Rectal smooth muscle tissue (tissue), 1 donor: ENCODE measurements around the gene PEBP1.

Experiments used
- H3K27ac ChIP-seq: one replicate; pipeline ENCODE4 v1.7.0; 2013; ENCODE audit warnings: low read depth, low read length, inconsistent platforms
- H3K27me3 ChIP-seq: one replicate; pipeline ENCODE4 v1.7.0; 2013; ENCODE audit warnings: low read length; ENCODE audit not compliant: control insufficient read depth, insufficient read depth
- H3K36me3 ChIP-seq: one replicate; pipeline ENCODE4 v1.7.0; 2013; ENCODE audit warnings: low read length; ENCODE audit not compliant: control insufficient read depth, insufficient read depth
- H3K4me1 ChIP-seq: one replicate; pipeline ENCODE4 v1.7.0; 2013; ENCODE audit warnings: low read length; ENCODE audit not compliant: control insufficient read depth, insufficient read depth
- H3K4me3 ChIP-seq: one replicate; pipeline ENCODE4 v1.7.0; 2013; ENCODE audit warnings: low read length
- H3K9ac ChIP-seq: one replicate; pipeline ENCODE4 v1.7.0; 2013; ENCODE audit warnings: low read length

The PEBP1 gene

DNA sequence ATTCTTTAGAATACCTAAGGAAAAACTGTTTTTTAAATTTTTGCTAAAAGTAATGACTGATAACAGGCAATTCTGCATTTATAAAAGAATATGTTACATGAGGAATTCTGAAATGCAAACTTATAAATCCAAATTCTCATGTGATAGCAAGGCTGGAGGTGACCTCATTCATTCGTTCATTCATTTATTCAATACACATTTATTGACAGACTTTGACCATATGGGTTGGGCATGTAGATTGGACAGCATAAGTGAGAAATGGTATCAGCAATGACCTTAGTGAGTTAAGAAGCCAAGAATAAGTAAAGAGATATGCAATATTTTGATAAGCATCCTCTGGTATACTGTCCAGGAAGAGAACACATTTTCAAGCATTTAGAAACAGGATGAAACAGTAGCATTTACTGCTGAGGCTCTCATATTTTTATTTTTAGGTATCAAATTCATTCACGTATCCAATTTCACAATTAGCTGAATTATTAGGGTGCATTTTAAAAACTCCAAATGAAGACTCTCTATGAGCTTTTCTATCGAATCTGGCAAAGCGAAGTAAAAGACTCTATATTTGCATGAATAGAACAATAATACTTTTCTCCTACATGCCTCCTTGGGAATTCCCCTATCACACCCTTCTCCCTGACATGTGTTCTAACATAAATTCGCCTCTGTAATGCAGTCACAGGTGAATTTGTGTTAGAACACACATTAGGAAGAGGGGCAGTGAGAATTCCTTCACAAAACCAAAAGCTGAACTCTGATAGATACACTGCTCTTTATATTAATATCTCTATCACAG is 49.9 kb downstream of the PEBP1 start:
- H3K4me1 ChIP-seq = peaks cover 7% of the 10 kb centered on the region
- H3K36me3 ChIP-seq = peaks cover 4% of the 10 kb centered on the region
- H3K27ac ChIP-seq = no peak overlapping the region
- H3K9ac ChIP-seq = no peak overlapping the region
- H3K27me3 ChIP-seq = no peaks in the 10 kb centered on the region
- H3K4me3 ChIP-seq = no peak overlapping the region

DNA sequence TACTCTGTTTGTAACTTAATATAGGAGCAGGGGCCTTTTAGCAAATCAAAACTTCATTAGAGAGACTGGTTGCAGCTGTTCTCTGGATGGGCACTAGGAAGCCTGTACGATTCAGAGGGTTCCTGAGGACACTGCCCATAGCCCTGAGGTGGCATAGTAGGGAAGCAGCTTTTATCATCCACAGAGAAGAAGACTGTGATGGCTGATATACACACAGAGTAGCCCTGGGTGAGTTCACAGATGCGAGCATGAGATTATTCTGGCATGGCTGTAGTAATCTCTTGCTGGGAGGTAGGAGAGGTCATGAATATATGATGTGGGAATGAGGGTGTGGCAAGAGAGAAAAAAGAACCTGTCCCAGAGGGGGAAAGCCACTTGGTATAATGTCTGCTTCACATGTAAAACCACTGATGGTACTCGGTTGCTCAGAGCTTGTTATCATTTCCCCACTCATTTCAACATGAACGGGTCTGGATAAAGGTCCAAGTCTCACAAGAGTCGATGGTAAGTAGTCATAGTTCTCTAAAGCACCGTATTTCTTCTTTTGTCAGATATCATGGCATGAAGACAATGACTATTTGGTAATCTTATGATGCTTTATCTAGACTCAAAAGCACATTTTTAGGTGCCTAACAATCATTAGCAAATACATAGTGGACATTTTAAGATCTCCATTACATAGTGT is 52.0 kb downstream of the PEBP1 start:
- H3K4me1 ChIP-seq = peaks cover 7% of the 10 kb centered on the region
- H3K4me3 ChIP-seq = no peak overlapping the region
- no peaks in the 10 kb centered on the region for H3K36me3 ChIP-seq
- no peak overlapping the region for H3K9ac ChIP-seq
- H3K27me3 ChIP-seq = no peaks in the 10 kb centered on the region
- no peak overlapping the region for H3K27ac ChIP-seq

GRCh38 chr12:118188690-118189371 is 52.9 kb downstream of the PEBP1 start:
- no peak overlapping the region for H3K27ac ChIP-seq
- no peaks in the 10 kb centered on the region for H3K36me3 ChIP-seq
- peak overlapping the region; percentile 60 for H3K4me3 ChIP-seq
- H3K27me3 ChIP-seq = no peaks in the 10 kb centered on the region
- no peak overlapping the region for H3K9ac ChIP-seq
- H3K4me1 ChIP-seq = peaks cover 7% of the 10 kb centered on the region

GRCh38 chr12:118189741-118190191 is 53.8 kb downstream of the PEBP1 start:
- Histone ChIP-seq H3K4me1 (peaks cover 7% of the 10 kb centered on the region), H3K27ac (peak overlapping the region; percentile 75), H3K9ac (no peak overlapping the region), H3K36me3 (no peaks in the 10 kb centered on the region), H3K4me3 (peak overlapping the region; percentile 60), H3K27me3 (no peaks in the 10 kb centered on the region)

- peak overlapping the region; percentile 75 for H3K27ac ChIP-seq
- H3K36me3 ChIP-seq = no peaks in the 10 kb centered on the region
- H3K9ac ChIP-seq = no peak overlapping the region
- H3K27me3 ChIP-seq = no peaks in the 10 kb centered on the region
- peak overlapping the region; percentile 60 for H3K4me3 ChIP-seq
- H3K4me1 ChIP-seq = peaks cover 7% of the 10 kb centered on the region
Measured at GRCh38 chr12:118190266-118190665, 54.3 kb downstream of the PEBP1 start.

- no peak overlapping the region for H3K27ac ChIP-seq
- no peaks in the 10 kb centered on the region for H3K4me1 ChIP-seq
- H3K36me3 ChIP-seq = no peaks in the 10 kb centered on the region
- no peak overlapping the region for H3K4me3 ChIP-seq
- H3K27me3 ChIP-seq = no peaks in the 10 kb centered on the region
- no peak overlapping the region for H3K9ac ChIP-seq
Measured at GRCh38 chr12:118193477-118193876, 57.6 kb downstream of the PEBP1 start.

DNA sequence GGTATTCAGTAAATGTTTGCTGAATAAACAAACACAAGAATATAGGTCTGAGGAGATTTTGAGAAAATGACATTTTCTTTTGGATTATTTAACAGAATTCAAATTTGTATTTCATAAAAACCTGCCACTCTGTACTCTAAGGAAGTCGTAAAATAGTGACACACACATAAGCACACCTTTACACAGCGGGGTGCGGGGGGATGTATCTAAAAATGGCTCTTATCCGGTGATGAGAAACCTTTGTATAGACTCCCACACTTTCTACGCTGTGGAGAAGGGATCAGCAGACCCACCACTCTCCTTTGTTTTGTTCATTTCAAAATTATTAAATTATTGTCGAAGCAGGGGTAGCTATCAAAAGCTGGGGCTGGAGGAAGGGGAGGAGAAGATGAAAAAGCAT is 58.0 kb downstream of the PEBP1 start:
- Histone ChIP-seq H3K4me1 (no peaks in the 10 kb centered on the region), H3K4me3 (no peak overlapping the region), H3K27me3 (no peaks in the 10 kb centered on the region), H3K36me3 (peaks cover 2% of the 10 kb centered on the region), H3K9ac (no peak overlapping the region), H3K27ac (no peak overlapping the region)
